Measurements from ENCODE around the gene AIMP1.

DNA sequence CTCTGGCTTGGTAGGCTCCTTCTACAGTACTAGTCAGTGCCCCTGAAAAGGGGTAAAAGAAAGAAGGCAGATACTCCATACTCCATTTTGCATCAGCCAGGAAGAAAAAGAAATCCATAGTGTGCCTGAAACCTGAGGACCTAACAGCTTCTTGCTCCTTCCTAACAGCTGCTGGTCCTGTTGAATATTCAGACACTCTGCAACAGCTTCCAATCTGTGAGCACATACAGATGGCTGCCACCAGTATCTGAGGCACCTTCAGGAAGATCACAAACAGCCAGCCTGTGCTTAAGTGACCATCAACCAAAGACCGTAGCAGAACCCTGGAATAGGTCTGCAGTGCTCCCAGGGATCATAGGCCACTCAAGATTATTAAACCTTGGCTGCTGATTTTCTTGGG is 47.9 kb downstream of the AIMP1 start:
- TF ChIP-seq, protein P1, sequence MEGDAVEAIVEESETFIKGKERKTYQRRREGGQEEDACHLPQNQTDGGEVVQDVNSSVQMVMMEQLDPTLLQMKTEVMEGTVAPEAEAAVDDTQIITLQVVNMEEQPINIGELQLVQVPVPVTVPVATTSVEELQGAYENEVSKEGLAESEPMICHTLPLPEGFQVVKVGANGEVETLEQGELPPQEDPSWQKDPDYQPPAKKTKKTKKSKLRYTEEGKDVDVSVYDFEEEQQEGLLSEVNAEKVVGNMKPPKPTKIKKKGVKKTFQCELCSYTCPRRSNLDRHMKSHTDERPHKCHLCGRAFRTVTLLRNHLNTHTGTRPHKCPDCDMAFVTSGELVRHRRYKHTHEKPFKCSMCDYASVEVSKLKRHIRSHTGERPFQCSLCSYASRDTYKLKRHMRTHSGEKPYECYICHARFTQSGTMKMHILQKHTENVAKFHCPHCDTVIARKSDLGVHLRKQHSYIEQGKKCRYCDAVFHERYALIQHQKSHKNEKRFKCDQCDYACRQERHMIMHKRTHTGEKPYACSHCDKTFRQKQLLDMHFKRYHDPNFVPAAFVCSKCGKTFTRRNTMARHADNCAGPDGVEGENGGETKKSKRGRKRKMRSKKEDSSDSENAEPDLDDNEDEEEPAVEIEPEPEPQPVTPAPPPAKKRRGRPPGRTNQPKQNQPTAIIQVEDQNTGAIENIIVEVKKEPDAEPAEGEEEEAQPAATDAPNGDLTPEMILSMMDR (conservative IDR thresholded peaks at IDR 0.05) = no peak
- no peak for TF ChIP-seq ZFX (IDR thresholded peaks at IDR 0.05)

All from C4-2B (cell line).